ENCODE measurements around the gene PGM2.
"Not testable (repeated sequence)": the region's sequence is repeated elsewhere in the genome, so short reads cannot be mapped to it uniquely, and the experiment has no call there.

The PGM2 gene

GRCh38 chr4:37815591-37815990, 10.9 kb upstream of the PGM2 start:
- H3K4me3 ChIP-seq (ENCODE audit: low read depth, low read length) = no peak overlapping the region
- no peak for DNase-seq (ENCODE audit: low read depth)

GRCh38 chr4:37816006-37816405, 10.5 kb upstream of the PGM2 start:
- no peak for DNase-seq (ENCODE audit: low read depth)
- H3K4me3 ChIP-seq (ENCODE audit: low read depth, low read length) = no peak overlapping the region

GRCh38 chr4:37816719-37817118, 9.8 kb upstream of the PGM2 start:
- no peak overlapping the region for H3K4me3 ChIP-seq (ENCODE audit: low read depth, low read length)
- no peak for DNase-seq (ENCODE audit: low read depth)

GRCh38 chr4:37818752-37819151, 7.7 kb upstream of the PGM2 start:
- DNase-seq (ENCODE audit: low read depth) = no peak
- H3K4me3 ChIP-seq (ENCODE audit: low read depth, low read length) = no peak overlapping the region

GRCh38 chr4:37820458-37820857, 6.0 kb upstream of the PGM2 start:
- not testable (repeated sequence) for H3K4me3 ChIP-seq (ENCODE audit: low read depth, low read length); DNase-seq (ENCODE audit: low read depth)

GRCh38 chr4:37821953-37822605, 4.4 kb upstream of the PGM2 start:
- DNase-seq (ENCODE audit: low read depth) = no peak
- H3K4me3 ChIP-seq (ENCODE audit: low read depth, low read length) = no peak overlapping the region

GRCh38 chr4:37825501-37825900, 985 bp upstream of the PGM2 start:
- H3K4me3 ChIP-seq (ENCODE audit: low read depth, low read length) = peak overlapping the region; percentile 96
- not testable (repeated sequence) for DNase-seq (ENCODE audit: low read depth)

GRCh38 chr4:37825968-37826294, 555 bp upstream of the PGM2 start:
- H3K4me3 ChIP-seq (ENCODE audit: low read depth, low read length) = peak overlapping the region; percentile 96
- DNase-seq (ENCODE audit: low read depth) = no peak

GRCh38 chr4:37827030-37827685, 672 bp downstream of the PGM2 start:
- H3K4me3 ChIP-seq (ENCODE audit: low read depth, low read length) = peak overlapping the region; percentile 96

GRCh38 chr4:37827802-37828321, 1.4 kb downstream of the PGM2 start:
- H3K4me3 ChIP-seq (ENCODE audit: low read depth, low read length) = peak overlapping the region; percentile 96
- DNase-seq (ENCODE audit: low read depth) = no peak

More at GRCh38 chr4:37827030-37827685, 672 bp downstream of the PGM2 start:
- DNase-seq (ENCODE audit: low read depth) = no peak

GRCh38 chr4:37828843-37829242, 2.4 kb downstream of the PGM2 start:
- DNase-seq (ENCODE audit: low read depth) = no peak
- H3K4me3 ChIP-seq (ENCODE audit: low read depth, low read length) = no peak overlapping the region

GRCh38 chr4:37830640-37831039, 4.2 kb downstream of the PGM2 start:
- no peak for DNase-seq (ENCODE audit: low read depth)
- H3K4me3 ChIP-seq (ENCODE audit: low read depth, low read length) = no peak overlapping the region

GRCh38 chr4:37835031-37835430, 8.5 kb downstream of the PGM2 start:
- no peak overlapping the region for H3K4me3 ChIP-seq (ENCODE audit: low read depth, low read length)
- DNase-seq (ENCODE audit: low read depth) = no peak

GRCh38 chr4:37835806-37836205, 9.3 kb downstream of the PGM2 start:
- no peak for DNase-seq (ENCODE audit: low read depth)
- H3K4me3 ChIP-seq (ENCODE audit: low read depth, low read length) = no peak overlapping the region

GRCh38 chr4:37836274-37836673, 9.8 kb downstream of the PGM2 start:
- DNase-seq (ENCODE audit: low read depth) = no peak
- no peak overlapping the region for H3K4me3 ChIP-seq (ENCODE audit: low read depth, low read length)

GRCh38 chr4:37836838-37837440, 10.5 kb downstream of the PGM2 start:
- H3K4me3 ChIP-seq (ENCODE audit: low read depth, low read length) = no peak overlapping the region
- DNase-seq (ENCODE audit: low read depth) = no peak

GRCh38 chr4:37837446-37837845, 11.0 kb downstream of the PGM2 start:
- H3K4me3 ChIP-seq (ENCODE audit: low read depth, low read length) = no peak overlapping the region
- DNase-seq (ENCODE audit: low read depth) = peak; percentile 42

GRCh38 chr4:37839426-37839825, 12.9 kb downstream of the PGM2 start:
- DNase-seq (ENCODE audit: low read depth) = no peak
- H3K4me3 ChIP-seq (ENCODE audit: low read depth, low read length) = no peak overlapping the region

GRCh38 chr4:37844204-37844603, 17.7 kb downstream of the PGM2 start:
- no peak for DNase-seq (ENCODE audit: low read depth)
- no peak overlapping the region for H3K4me3 ChIP-seq (ENCODE audit: low read depth, low read length)

- DNase-seq (ENCODE audit: low read depth) = no peak
These were observed 18.7 kb downstream of the PGM2 start for GRCh38 chr4:37845201-37845600.

More at GRCh38 chr4:37845201-37845600, 18.7 kb downstream of the PGM2 start:
- no peak overlapping the region for H3K4me3 ChIP-seq (ENCODE audit: low read depth, low read length)

Measured in skeletal muscle cell (primary cell).